T follicular helper cell (primary cell): ENCODE results near the gene TSPAN14.
A peak's percentile ranks its signal among the peaks of the same experiment; 100 is the strongest.

ENCODE experiments used
- DNase-seq: peaks from one replicate; pipeline ENCODE4 v3.0.0-alpha.2; 2020; ENCODE audit warnings: low read depth

The TSPAN14 gene

GRCh38 chr10:80454513-80455460 lies 677 bp downstream of the TSPAN14 start:
- no peak for DNase-seq

GRCh38 chr10:80455461-80456349 lies 1.6 kb downstream of the TSPAN14 start:
- DNase-seq, result no peak

GRCh38 chr10:80457554-80458262 lies 3.6 kb downstream of the TSPAN14 start:
- DNase-seq, result no peak

- DNase-seq, result no peak
These were observed 4.1 kb downstream of the TSPAN14 start for GRCh38 chr10:80458263-80458625.

- DNase-seq, result no peak
These were observed 4.5 kb downstream of the TSPAN14 start for GRCh38 chr10:80458638-80459037.

GRCh38 chr10:80459047-80459865 lies 5.1 kb downstream of the TSPAN14 start:
- DNase-seq, result peak; percentile 46

- DNase-seq, result no peak
These were observed 6.5 kb downstream of the TSPAN14 start for GRCh38 chr10:80460399-80461207.

- no peak for DNase-seq
These were observed 7.4 kb downstream of the TSPAN14 start for GRCh38 chr10:80461208-80462183.

- DNase-seq, result no peak
These were observed 8.3 kb downstream of the TSPAN14 start for GRCh38 chr10:80462299-80462980.

GRCh38 chr10:80462981-80463741 lies 9.1 kb downstream of the TSPAN14 start:
- DNase-seq, result no peak

- no peak for DNase-seq
These were observed 9.8 kb downstream of the TSPAN14 start for GRCh38 chr10:80463868-80464267.

GRCh38 chr10:80464557-80465450 lies 10.7 kb downstream of the TSPAN14 start:
- DNase-seq, result no peak

GRCh38 chr10:80465451-80465835 lies 11.3 kb downstream of the TSPAN14 start:
- DNase-seq, result no peak

- peak; percentile 53 for DNase-seq
These were observed 11.9 kb downstream of the TSPAN14 start for GRCh38 chr10:80465839-80466590.

GRCh38 chr10:80466724-80467326 lies 12.7 kb downstream of the TSPAN14 start:
- no peak for DNase-seq

- DNase-seq, result peak; percentile 39
These were observed 13.9 kb downstream of the TSPAN14 start for GRCh38 chr10:80468002-80468401.
